K562 (cell line): ENCODE results near the gene IFT52. TPM values are rescaled to one million over a fixed set of nuclear protein-coding genes. Genes with fewer than 3 reads are reported as not detected.

ENCODE experiments used
- BMI1 ChIP-seq: fragments of 150-350 bp; IDR thresholded peaks from 2 replicates; pipeline ENCODE4 v1.6.1; 2014; ENCODE audit warnings: low read length
- CC2D1A ChIP-seq: fragments of 450-650 bp; IDR thresholded peaks from 2 replicates; pipeline ENCODE4 v1.6.1; 2017; ENCODE audit warnings: mild to moderate bottlenecking
- CHAMP1 ChIP-seq: fragments of 450-650 bp; IDR thresholded peaks from 2 replicates; pipeline ENCODE4 v1.6.1; 2016; ENCODE audit warnings: mild to moderate bottlenecking
- CTCFL ChIP-seq: IDR thresholded peaks from 2 replicates; pipeline ENCODE4 v1.6.1; 2011; ENCODE audit warnings: borderline replicate concordance, low read depth, mild to moderate bottlenecking, moderate library complexity, low read length; ENCODE audit not compliant: insufficient read depth, poor library complexity, severe bottlenecking
- GABPA ChIP-seq: fragments of 200-800 bp; sonication (Bioruptor generic); conservative IDR thresholded peaks from 2 replicates; pipeline ENCODE4 v1.6.1; 2016; ENCODE audit warnings: low read depth, missing genetic modification characterization, missing compliant biosample characterization
- JUNB ChIP-seq: fragments of 450-650 bp; formaldehyde crosslinking; conservative IDR thresholded peaks from 2 replicates; pipeline ENCODE4 v1.4.0; 2020; ENCODE audit warnings: mild to moderate bottlenecking
- MBD1 ChIP-seq: fragments of 250-450 bp; sonication (Bioruptor Pico); IDR thresholded peaks from 2 replicates; pipeline ENCODE4 v1.8.0; 2022; ENCODE audit warnings: inconsistent platforms
- MYBL2 ChIP-seq, 2 experiments: fragments of 450-650 bp in 1 of 2; sonication (generic) in 1 of 2; formaldehyde crosslinking in 1 of 2; IDR thresholded peaks; 2 replicates each; pipeline versions ENCODE4 v1.6.1 to v1.8.1; 2017 to 2022; ENCODE audit warnings: borderline replicate concordance in 1 of 2, inconsistent platforms in 1 of 2, low read depth in 1 of 2, mild to moderate bottlenecking in 1 of 2, missing genetic modification reagents in 1 of 2, moderate library complexity in 1 of 2
- MYC ChIP-seq, 2 experiments: fragments of 250-450 bp in 1 of 2; sonication (Bioruptor Pico) in 1 of 2; IDR thresholded peaks; 2 replicates each; pipeline versions ENCODE4 v1.5.1 to v1.6.1; 2012 to 2021; ENCODE audit warnings: low read depth in 2 of 2, borderline replicate concordance in 1 of 2, improper control_type of control experiment in 1 of 2, low read length in 1 of 2, mild to moderate bottlenecking in 1 of 2, moderate library complexity in 1 of 2
- RFX5 ChIP-seq: IDR thresholded peaks from 2 replicates; pipeline ENCODE4 v1.6.1; 2011; ENCODE audit warnings: low read depth, mild to moderate bottlenecking, improper control_type of control experiment, low read length
- ZBTB2 ChIP-seq: fragments of 450-650 bp; IDR thresholded peaks from 2 replicates; pipeline ENCODE4 v1.6.1; 2016; ENCODE audit warnings: antibody characterized with exemption
- ZBTB43 ChIP-seq: sonication (generic); formaldehyde crosslinking; IDR thresholded peaks from 2 replicates; pipeline ENCODE4 v1.8.0; 2023; ENCODE audit warnings: mild to moderate bottlenecking, missing genetic modification reagents
- polyA plus RNA-seq, 8 experiments: library from polyadenylated mRNA; depleted of rRNA in 4 of 8; stranded (reverse) in 5 of 8; unstranded in 3 of 8; fragments of >200 nt; fragmentation: Nextera tagmentation in 2 of 8; fragmentation: Illumina TruSeq in 1 of 8; extraction: Ambion mirVana in 2 of 8; extraction: Trizol in 1 of 8; gene quantifications; 2 replicates each; pipeline versions ENCODE4 v1.2.1 to v1.2.3, GENCODE V29; 2011 to 2014; ENCODE audit warnings: inconsistent platforms in 1 of 8, missing spikeins in 1 of 8
- total RNA-seq, 7 experiments: library from RNA; depleted of rRNA in 6 of 7; stranded (reverse); fragments of >200 nt in 6 of 7; fragmentation: Illumina TruSeq in 2 of 7; extraction: Trizol in 2 of 7; gene quantifications; 2 replicates each; pipeline versions ENCODE4 v1.2.1 to v1.2.3, GENCODE V29; 2011 to 2021; ENCODE audit warnings: low replicate concordance in 1 of 7
- TF ChIP-seq, protein P1 (sequence below): fragments of 250-450 bp; sonication (Bioruptor Pico); IDR thresholded peaks from 2 replicates; pipeline ENCODE4 v1.5.0; 2020; ENCODE audit warnings: mild to moderate bottlenecking, borderline replicate concordance

Gene IFT52
- total and polyA plus RNA-seq, 9 of the 15 experiments (the other 6 are each of a cell fraction or from before 2014, with no cell fraction given) = 11.0 to 31.4 (median 20.4) TPM

DNA sequence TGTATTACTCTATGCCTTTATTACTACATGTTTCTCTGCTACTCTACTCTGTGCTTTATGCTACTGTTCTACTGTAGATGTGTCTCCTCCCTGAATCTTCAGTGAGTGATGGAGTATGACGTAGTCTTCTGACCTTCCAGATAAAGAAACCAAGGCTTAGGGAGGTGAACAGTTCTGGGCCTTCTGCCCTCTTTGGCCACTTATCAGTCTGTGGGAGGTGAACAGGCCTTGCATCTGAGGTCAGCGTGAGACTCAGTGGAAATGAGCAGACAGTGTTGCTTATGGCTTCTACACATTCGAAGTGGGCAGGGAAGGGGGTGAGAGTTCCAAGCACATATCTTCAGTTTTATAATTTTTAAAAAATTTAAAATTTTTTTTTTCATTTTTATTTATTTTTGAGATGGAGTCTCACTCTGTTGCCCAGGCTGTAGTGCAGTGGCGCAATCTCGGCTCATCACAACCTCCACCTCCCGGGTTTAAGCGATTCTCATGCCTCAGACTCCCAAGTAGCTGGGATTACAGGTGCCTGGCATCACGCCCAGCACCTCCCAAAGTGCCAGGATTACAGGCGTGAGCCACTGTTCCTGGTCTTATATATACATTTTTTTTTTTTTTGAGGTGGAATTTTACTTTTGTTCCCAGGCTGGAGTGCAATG lies 100.3 kb downstream of the IFT52 start (continued):
- TF ChIP-seq JUNB (CRISPR knock-in tag) (no peak), MBD1 (CRISPR knock-in tag) (no peak), MYC (IDR thresholded peaks at IDR 0.05; ENCODE audit: low read depth, low read length) (peak; percentile 51; the same call in 1 of the 2 replicates), MYC (CRISPR knock-in tag; IDR thresholded peaks at IDR 0.05; ENCODE audit: borderline replicate concordance, low read depth) (no peak), MYBL2 (IDR thresholded peaks at IDR 0.05; ENCODE audit: low read depth) (no peak), MYBL2 (CRISPR knock-in tag; IDR thresholded peaks at IDR 0.05; ENCODE audit: borderline replicate concordance) (no peak), RFX5 (no peak), ZBTB2 (peak; percentile 68; the same call in 1 of the 2 replicates), BMI1 (no peak), CHAMP1 (0 out of 2 replicates have a peak, but pooled peaks have one; percentile 52), ZBTB43 (CRISPR knock-in tag) (no peak), GABPA (no peak), CTCFL (no peak), CC2D1A (peak; percentile 86; the same call in 1 of the 2 replicates)
- TF ChIP-seq, protein P1, sequence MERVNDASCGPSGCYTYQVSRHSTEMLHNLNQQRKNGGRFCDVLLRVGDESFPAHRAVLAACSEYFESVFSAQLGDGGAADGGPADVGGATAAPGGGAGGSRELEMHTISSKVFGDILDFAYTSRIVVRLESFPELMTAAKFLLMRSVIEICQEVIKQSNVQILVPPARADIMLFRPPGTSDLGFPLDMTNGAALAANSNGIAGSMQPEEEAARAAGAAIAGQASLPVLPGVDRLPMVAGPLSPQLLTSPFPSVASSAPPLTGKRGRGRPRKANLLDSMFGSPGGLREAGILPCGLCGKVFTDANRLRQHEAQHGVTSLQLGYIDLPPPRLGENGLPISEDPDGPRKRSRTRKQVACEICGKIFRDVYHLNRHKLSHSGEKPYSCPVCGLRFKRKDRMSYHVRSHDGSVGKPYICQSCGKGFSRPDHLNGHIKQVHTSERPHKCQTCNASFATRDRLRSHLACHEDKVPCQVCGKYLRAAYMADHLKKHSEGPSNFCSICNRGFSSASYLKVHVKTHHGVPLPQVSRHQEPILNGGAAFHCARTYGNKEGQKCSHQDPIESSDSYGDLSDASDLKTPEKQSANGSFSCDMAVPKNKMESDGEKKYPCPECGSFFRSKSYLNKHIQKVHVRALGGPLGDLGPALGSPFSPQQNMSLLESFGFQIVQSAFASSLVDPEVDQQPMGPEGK = no peak
